NCI-H1048 (cell line): ENCODE measurements around the gene RGS6.

Source experiments
- DNase-seq: peaks from one replicate; lab custom pipeline; 2025; lab: John Stamatoyannopoulos, UW

Gene RGS6

GRCh38 chr14:71947947-71948500 is 15.8 kb downstream of the RGS6 start:
- DNase-seq = no peak

DNA sequence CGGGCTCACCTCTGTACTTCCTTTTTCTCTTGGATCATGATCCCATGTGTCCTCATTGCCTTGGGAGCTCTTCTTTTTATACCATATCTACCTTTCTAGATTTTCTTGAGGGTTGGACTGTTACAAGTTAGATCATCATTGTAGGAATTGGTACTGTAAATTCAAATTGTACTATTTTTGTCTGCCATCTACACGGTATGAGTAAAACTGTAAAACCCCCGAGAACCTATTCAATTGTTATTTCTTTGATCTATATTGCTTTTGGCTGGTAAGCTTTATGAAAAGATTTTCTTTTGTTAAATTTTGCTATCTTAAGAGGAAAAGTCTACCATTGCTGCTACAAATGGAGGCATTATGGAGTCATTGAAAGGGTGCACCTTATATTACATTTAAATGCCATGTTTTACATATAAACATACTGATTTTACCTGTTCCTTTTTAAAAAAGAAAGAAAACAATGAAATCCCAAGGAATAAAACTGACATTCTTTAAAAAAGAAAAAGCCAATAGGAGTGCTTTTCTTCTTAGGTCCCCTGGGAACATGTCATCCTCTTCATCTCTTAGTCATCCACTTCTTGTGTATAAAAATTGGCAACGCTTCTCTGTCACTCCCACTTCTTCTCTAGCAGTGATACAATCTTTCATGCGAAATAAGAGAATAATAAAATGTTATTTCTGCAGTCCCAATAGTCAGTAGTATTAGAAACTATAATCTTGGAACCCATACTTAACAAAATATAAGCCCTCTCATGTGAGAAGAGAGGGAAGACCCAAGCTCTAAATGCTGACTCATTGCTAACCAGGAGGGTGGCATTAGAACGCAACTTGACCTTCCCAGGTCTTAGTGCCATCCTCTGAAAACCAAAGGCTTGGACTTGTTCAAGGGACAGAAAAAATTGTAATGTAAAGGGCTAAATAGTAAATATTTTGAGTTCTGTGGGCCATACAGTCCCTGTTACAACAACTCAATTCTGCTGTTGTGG is 20.4 kb downstream of the RGS6 start:
- no peak for DNase-seq

DNA sequence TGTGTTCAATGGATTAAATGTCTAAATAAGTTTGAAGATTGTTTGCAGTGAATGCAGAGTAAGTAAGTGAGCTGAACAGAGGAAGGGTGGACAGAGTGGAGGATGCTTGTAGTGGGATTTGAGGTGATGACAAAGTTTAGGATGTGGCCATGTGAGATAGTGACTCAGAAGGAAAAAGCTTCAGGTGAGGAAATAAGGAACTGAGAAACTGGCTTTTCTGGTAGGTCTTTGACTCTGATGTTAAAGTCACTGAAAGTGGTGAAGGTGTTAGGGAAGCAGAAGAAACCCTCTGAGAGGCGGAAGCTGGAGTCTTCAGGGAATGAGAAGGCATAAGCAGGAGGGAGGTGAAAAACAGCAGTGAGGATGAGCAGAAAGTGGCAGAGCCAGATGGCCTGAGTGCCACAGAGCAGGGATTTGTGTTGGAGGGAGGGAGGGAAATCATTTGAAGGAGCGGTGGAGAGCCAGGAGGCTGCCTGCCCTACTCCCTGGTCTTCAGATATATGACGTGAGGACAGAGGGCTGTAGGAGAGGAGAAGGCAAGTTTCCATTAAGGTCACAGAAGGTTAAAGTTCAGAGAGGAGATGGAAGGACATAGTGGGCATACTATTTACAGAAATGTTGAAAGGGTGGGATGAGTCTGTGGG is 24.8 kb downstream of the RGS6 start:
- no peak for DNase-seq

GRCh38 chr14:71959055-71959454 is 26.8 kb downstream of the RGS6 start:
- DNase-seq = no peak

DNA sequence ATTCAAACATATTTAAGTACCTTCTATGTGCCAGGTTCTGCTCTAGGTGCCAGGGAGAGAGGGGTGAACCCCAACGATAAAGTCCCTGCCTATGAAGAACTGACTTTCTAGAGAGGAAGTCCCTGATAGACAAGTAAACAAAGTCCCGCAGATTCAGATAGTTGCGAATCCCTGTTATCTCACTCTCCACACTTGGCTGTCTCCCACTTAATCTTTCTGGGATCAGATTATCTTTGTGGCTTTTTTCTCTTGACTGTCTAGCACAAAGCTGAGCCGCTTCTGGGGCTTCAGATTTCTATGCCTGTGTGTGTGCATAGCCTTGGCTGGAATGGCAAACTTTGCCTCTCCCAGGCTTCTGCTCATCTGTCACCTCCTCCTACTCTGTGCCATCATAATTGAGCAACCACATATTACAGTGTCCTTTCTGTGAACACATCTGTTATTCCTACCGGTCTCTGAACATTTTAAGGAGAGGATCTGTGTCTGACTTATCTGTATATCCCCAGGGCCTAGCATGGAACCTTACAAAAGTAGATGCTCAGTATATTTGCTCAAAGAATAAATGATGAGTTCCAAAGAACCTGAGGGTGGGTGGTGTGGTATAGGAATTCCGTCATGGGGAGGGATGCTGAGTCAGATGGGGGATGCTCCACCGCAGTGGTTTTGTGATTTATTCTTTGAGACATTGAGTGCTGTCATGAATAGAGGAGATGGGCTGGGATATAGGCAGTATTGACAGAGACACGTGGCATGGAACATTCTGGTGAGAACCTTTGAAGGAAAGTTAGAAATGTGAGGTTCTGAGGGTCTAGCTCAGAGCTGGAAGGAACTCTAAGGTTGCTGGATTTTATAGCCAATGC is 28.5 kb downstream of the RGS6 start:
- no peak for DNase-seq

DNA sequence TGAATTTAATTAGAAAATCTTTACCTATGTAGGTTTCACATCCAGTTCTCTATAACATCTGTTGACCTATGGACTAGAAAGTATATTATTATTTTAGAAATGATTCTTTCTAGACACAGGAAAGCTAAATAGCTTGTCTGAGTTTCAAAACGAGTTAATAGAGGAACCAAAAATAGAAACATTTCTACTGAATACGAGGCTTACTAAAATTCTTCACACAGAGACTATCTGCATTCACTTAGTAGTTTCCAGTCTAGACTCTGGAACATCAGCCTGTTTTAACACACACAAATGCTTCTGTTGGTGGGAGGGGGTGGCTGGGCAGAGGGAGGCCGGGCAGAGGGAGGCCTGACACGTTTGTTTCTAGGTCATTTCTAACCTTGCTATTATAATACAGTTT is 29.7 kb downstream of the RGS6 start:
- no peak for DNase-seq

GRCh38 chr14:71964716-71965115 is 32.5 kb downstream of the RGS6 start:
- no peak for DNase-seq

DNA sequence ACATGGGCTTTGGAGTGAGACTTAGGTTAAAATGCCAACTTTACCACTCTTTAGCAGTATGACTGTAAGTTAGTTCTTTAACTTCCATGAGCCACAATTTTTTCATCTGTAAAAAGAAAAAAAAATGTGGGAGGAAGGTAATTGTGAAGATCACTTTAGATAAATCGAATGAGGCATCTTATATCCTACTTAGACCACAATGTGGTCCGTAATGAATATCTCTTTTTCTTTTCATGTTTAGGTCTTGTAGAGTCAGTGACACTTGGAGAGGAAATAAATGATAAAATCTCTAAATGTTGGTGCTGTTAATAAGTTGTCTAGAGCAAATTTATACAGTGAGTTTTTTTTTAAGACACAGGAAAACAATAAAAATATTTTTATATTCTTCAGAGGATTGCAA is 34.3 kb downstream of the RGS6 start:
- DNase-seq = no peak

DNA sequence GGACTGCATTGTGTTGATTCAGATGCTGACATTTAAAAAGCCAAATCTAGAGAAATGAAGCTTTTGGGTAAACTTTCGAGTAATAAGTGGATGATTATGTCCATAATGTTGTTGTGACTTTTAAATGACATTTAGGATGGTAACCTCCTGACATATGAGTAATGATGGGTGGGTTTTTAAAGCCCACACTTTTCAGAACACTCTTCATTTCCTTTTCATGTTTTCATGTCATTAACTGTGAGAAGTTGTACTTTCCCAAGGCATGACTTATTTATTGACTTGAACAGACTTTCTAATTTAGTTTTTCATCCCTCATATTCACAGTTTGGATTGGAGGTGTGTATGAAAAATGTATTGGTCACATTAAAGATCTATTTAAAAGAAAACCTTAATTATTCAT is 35.5 kb downstream of the RGS6 start:
- DNase-seq = no peak

- no peak for DNase-seq
Measured at GRCh38 chr14:71970272-71970671, 38.0 kb downstream of the RGS6 start.

DNA sequence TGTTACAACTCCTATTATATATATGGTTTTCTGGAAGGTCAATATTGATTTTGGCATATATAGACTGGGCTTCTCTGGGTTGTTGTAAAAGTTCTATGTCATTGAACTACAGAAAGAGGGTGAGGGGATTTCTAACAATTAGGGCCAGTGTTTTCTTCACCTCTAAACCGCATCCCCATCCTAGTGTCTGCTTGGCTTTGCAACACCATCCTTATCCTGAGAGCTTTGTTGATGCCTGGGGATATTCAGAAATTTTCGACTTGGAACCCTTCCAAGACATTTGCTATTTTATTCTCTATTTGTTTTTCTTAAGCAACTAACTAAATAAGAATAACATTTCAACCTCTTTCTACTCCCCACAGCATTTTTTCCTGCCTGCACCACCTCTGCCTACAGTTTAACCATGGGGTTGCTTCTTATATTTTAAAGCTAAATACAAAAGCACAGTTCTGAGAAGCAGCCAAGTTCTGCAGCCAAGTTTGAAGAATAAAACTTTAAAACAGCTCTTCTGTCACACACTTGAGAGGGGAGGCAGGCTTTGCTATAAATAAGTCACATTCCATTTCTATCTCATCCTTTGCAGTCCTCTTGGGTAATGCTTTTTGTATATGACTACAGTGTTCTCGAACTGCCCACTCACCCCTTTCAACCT is 53.4 kb downstream of the RGS6 start:
- no peak for DNase-seq

DNA sequence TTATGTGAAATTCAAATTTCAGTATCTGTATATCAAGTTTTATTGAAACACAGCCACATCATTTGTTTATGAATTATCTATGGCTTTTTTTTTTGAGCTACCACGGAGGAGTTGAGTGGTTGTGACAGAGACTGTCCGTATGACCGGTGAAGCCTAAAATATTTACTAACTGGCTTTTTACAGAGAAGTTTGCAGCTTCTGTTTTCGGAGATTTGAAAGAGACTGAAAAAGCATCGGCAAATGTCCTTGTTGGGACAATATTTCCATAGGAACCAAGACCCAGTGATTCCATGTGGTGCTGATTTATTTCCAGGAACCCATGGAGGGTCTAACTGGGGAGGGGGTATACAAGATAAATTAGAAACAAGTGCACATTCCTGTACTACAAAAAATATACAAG is 56.2 kb downstream of the RGS6 start:
- DNase-seq = no peak

GRCh38 chr14:71988939-71989338 is 56.7 kb downstream of the RGS6 start:
- no peak for DNase-seq

DNA sequence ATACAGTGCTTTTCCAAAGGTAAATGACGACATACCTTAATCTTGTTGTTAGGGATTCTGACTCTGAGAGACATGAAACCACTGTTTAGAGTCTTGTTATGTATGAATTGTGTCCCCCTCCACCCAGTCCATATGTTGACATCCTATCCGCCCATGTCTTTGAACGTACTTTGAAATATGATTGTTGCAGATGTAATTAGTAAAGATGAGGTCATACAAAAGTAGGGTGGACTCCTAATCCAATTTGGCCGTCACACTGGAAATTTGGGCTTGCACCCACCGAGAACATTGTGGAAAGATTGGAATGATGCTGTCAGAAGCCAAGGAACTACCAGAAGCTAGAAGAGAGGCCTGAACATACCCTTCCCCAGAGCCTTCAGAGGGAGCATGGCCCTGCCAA is 62.2 kb downstream of the RGS6 start:
- no peak for DNase-seq

DNA sequence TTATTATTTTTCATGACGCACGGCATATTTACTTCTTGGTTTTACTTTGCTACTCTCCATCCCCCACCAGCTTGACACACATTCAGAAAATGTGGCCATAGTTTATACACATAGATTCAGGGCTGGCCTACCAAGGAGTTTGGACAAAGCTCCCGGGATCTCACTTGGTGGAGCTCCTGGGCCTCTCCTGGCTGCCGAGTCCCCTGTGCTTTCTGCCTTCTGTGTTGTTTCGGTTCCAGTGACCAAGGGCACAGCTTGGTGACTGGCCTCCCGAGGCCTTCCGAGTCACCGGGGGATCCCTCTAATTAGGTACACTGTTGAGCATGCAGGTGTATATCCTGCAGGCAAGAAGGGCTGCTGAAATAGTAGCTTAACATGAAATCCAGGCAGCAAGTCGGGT is 63.5 kb downstream of the RGS6 start:
- no peak for DNase-seq

DNA sequence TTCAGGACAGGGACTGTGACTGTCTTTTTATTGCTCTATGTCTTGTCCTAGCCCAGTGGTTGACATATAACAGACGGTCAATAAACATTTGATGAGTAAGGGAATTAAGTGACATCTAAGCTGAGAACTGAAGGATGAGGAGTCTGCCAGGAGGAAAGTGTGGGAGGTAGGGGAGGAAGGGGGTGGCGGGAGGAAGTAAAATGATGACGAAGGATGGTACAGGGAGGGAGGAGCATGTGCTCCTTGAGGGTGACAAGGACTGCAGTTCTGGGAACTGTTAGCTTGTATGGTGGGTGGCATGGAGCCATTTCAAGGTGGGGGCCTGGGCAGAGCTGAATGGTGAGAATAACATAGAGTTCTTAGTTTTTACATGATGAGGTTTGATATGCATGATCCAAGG is 64.4 kb downstream of the RGS6 start:
- DNase-seq = no peak

GRCh38 chr14:72000907-72001306 is 68.7 kb downstream of the RGS6 start:
- DNase-seq = no peak

DNA sequence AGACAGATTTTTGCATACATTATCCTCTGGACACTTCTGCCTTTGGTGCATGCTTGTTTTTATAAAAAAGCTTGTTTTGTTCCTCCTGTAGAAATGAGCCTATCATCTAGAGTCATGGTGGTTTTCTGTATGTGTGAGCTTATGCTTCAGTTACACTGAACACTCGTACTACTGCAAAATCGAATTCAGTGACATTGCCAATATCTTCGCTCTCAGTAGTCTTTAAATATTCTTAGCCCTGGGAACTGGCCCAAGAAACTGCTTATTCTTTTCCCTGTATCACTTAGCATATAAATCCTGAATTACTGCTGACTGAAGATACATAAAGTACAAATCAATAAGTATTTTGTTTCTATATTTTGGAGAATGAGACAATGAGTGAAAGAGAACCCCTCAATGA is 70.5 kb downstream of the RGS6 start:
- DNase-seq = no peak

GRCh38 chr14:72008666-72009065 is 76.4 kb downstream of the RGS6 start:
- no peak for DNase-seq

- no peak for DNase-seq
Measured at GRCh38 chr14:72010474-72010873, 78.2 kb downstream of the RGS6 start.

GRCh38 chr14:72013721-72014345 is 81.6 kb downstream of the RGS6 start:
- DNase-seq = no peak
